Measurements from ENCODE around the gene NLRP4.

NLRP4 gene

GRCh38 chr19:55882626-55883025, 46.3 kb downstream of the NLRP4 start:
- Histone ChIP-seq H3K4me1 (no peaks in the 10 kb centered on the region), H3K4me3 (ENCODE audit: low read depth, low read length) (no peak overlapping the region), H3K36me3 (no peaks in the 10 kb centered on the region), H3K9me3 (no peaks in the 10 kb centered on the region), H3K27me3 (no peaks in the 10 kb centered on the region; the same call in 1 of the 2 replicates)
- DNase-seq, result no peak
- no peak for TF ChIP-seq CTCF (IDR thresholded peaks at IDR 0.05; ENCODE audit: low read depth, low read length)

DNA sequence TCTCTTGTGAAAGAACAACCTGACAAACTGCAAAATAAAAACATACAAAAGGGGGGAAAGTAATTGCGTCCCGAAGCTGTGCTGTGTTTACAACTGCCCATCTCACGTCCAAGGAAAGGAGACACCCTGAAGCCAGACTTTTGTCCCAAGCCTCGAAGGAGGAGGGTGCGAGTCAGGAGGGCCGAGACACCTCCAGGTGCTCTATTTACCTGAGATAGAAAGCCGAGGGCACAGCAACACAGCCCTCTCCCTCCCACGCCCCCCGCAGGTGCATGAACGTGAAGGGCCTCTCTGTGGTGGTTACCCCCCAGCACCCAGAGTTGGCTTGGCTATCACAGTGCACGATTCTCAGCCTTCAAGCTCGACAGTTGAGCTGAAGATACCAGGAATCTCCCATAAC, 62.6 kb downstream of the NLRP4 start:
- Histone ChIP-seq H3K36me3 (no peaks in the 10 kb centered on the region), H3K4me3 (ENCODE audit: low read depth, low read length) (no peak overlapping the region), H3K27me3 (no peaks in the 10 kb centered on the region), H3K4me1 (no peaks in the 10 kb centered on the region), H3K9me3 (no peaks in the 10 kb centered on the region)
- no peak for TF ChIP-seq CTCF (IDR thresholded peaks at IDR 0.05; ENCODE audit: low read depth, low read length)
- DNase-seq, result no peak

DNA sequence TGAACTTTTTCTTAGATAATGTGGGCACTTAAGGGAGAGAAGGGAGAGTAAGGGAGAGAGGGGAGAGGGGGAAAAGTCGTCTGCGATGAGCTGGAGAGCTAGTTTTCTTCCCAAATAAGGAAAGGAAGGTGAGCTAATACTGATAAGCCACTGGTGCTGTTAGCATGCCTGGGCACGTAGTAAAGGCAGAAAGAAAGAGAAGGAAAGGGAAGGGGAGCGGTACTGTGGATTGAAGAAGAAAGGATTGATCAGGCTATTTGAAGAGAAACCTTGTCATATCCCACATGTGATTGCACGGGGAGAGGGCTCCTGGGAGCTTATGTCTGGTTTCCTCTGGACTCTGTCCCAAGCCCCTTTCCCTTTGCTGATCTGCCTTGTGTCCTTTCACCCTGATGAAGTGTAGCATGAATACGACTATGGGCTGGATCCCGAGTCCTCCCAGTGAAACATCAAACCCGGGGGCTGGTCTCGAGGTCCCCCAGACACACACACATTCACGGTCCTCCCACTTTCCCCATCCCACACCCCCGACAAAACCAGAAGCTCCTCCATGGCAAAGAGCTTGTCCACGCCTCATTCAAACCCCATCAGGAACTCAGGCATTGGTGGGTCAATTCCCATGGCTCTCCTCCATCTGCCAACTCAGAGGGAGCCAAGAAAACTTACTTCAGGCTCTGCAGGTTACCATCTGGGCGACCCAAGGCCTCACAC, 65.2 kb downstream of the NLRP4 start:
- no peaks in the 10 kb centered on the region for H3K36me3 ChIP-seq
- no peak for TF ChIP-seq CTCF (IDR thresholded peaks at IDR 0.05; ENCODE audit: low read depth, low read length)
- DNase-seq, result no peak
- no peaks in the 10 kb centered on the region for H3K4me1 ChIP-seq
- H3K9me3 ChIP-seq, result no peaks in the 10 kb centered on the region
- no peak overlapping the region for H3K4me3 ChIP-seq (ENCODE audit: low read depth, low read length)
- H3K27me3 ChIP-seq, result no peaks in the 10 kb centered on the region

DNA sequence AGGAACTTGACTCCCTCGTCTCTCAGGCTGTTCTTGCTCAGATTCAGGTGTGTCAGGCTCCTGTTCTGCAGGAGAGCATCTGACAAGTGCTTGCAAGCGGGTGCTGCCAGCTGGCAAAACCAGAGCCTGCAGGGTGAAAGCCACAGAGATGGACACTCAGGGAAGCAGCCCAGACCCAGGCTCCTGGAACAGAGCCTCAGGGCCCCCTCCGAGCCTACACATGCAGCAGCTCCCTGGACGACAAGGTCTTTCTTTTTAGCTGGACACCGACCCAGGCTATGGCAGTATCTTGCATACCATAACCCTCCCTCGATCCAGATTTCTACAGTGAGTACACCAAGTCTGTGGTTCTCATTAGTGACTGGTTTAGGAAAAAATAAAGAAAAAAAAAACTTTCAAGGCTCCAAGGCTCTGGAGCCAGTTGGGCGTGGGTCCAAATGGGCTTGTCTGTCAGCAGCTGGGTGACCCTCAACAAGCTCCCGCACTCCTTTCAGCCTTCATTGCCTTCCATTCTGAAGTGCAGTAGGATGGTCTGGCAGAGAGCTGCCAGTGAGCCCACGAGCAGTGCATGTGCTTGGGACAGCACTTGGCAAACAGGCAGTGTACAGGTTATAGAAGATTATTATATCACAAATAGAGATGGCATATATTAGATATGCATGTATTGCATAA, 65.9 kb downstream of the NLRP4 start:
- Histone ChIP-seq H3K27me3 (no peaks in the 10 kb centered on the region), H3K4me1 (no peaks in the 10 kb centered on the region), H3K36me3 (no peaks in the 10 kb centered on the region), H3K4me3 (ENCODE audit: low read depth, low read length) (no peak overlapping the region), H3K9me3 (no peaks in the 10 kb centered on the region)
- no peak for DNase-seq
- no peak for TF ChIP-seq CTCF (IDR thresholded peaks at IDR 0.05; ENCODE audit: low read depth, low read length)

DNA sequence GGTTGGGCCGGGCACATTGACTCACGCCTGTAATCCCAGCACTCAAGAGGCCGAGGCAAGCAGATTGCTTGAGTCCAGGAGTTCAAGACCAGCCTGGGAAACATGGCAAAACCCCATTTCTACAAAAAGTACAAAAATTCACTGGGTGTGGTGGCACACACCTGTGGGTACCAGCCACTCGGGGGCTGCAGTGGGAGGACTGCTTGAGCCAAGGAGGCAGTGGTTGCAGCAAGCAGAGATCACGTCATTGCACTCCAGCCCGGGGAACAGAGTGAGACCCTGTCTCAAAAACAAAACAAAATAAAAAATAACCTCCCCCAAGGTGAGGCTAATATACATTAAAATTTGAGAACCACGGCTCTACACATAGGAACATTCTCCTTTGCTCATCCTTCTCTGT, 70.9 kb downstream of the NLRP4 start:
- Histone ChIP-seq H3K4me3 (ENCODE audit: low read depth, low read length) (no peak overlapping the region), H3K9me3 (no peaks in the 10 kb centered on the region), H3K4me1 (no peaks in the 10 kb centered on the region), H3K27me3 (no peaks in the 10 kb centered on the region), H3K36me3 (no peaks in the 10 kb centered on the region)
- no peak for DNase-seq
- TF ChIP-seq CTCF (IDR thresholded peaks at IDR 0.05; ENCODE audit: low read depth, low read length), result no peak

DNA sequence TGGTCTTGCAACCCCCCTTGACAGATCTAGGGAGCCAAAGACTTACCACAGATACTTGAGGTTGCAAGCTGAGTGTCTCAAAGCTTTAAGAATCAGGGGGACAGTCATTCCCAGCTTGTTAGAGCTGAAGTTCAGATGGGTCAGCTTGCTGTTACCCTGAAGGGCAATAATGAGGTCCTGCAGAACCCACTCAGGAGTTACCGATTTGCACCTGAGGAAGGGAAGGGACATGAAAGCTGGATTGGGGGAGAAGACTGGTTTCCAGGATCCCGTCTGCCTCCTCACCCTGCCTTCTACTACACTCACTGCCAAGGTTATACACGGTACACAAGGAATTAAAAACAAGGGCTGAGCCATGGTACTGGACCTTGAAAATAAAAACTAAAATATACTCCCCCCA, 71.4 kb downstream of the NLRP4 start:
- no peak overlapping the region for H3K4me3 ChIP-seq (ENCODE audit: low read depth, low read length)
- H3K27me3 ChIP-seq, result no peaks in the 10 kb centered on the region
- DNase-seq, result no peak
- H3K4me1 ChIP-seq, result no peaks in the 10 kb centered on the region
- no peaks in the 10 kb centered on the region for H3K9me3 ChIP-seq
- H3K36me3 ChIP-seq, result no peaks in the 10 kb centered on the region
- TF ChIP-seq CTCF (IDR thresholded peaks at IDR 0.05; ENCODE audit: low read depth, low read length), result no peak
